ENCODE results near the gene MAGEA9. TPM values are rescaled to one million over a fixed set of nuclear protein-coding genes. Genes with fewer than 3 reads are reported as not detected.

Gene MAGEA9
- total and polyA plus RNA-seq, 12 donors: not detected

DNA sequence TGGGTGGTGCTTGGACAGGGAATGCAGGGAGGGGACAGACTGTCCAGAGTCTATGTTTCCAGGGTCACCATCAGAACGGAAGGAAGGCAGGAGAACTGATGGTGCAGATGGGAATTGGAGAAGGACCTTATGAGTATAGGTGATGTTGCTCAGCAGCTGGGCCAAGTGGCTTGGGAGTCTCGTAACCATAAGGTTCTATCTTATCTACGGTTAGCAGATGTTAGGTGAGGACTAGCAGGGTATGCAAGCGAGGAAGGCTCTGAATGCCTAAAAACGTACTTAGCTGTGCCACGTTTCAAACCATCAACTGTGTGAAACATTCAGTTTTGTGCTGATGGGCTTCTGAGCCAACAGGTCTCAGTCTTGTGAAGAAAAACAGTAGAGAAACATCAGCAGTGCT lies 22.4 kb downstream of the MAGEA9 start:
- no peak for TF ChIP-seq CTCF (IDR thresholded peaks at IDR 0.05)
- WGBS, 2 donors: 74 to 78% methylated on average over 6 of the region's 6 CpGs
- no peak for ATAC-seq

DNA sequence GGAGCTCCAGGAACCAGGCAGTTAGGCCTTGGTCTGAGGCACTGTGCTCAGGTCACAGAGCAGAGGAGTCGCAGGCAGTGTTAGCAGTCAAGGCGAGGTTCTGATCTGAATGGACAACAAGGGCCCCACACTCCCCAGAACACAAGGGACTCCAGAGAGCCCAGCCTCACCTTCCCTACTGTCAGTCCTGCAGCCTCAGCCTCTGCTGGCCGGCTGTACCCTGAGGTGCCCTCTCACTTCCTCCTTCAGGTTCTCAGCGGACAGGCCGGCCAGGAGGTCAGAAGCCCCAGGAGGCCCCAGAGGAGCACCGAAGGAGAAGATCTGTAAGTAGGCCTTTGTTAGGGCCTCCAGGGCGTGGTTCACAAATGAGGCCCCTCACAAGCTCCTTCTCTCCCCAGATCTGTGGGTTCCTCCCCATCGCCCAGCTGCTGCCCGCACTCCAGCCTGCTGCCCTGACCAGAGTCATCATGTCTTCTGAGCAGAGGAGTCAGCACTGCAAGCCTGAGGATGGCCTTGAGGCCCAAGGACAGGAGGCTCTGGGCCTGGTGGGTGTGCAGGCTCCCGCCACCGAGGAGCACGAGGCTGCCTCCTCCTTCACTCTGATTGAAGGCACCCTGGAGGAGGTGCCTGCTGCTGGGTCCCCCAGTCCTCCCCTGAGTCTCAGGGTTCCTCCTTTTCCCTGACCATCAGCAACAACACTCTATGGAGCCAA lies 26.2 kb downstream of the MAGEA9 start:
- 86 to 88% methylated on average over 12 of the region's 12 CpGs for WGBS, 2 donors
- ATAC-seq (no peak), DNase-seq (no peak)
- Histone ChIP-seq H3K4me1 (no peaks in the 10 kb centered on the region), H3K4me3 (no peak overlapping the region), H3K36me3 (no peaks in the 10 kb centered on the region), H3K27ac (no peak overlapping the region), H3K9me3 (no peaks in the 10 kb centered on the region), H3K27me3 (peaks cover 0 to 8% (median 0%) of the 10 kb centered on the region in 7 donors)
- TF ChIP-seq CTCF (IDR thresholded peaks at IDR 0.05): no peak
- intact Hi-C loops (cut with DNase I): no loop called here

More for the DNA sequence above, 22.4 kb downstream of the MAGEA9 start:
- Histone ChIP-seq H3K4me3 (no peak overlapping the region), H3K27me3 (peaks cover 0 to 6% (median 0%) of the 10 kb centered on the region in 7 donors), H3K4me1 (no peaks in the 10 kb centered on the region), H3K36me3 (no peaks in the 10 kb centered on the region), H3K27ac (no peak overlapping the region), H3K9me3 (no peaks in the 10 kb centered on the region)
- no peak for DNase-seq
- intact Hi-C loops (cut with DNase I): no loop called here

DNA sequence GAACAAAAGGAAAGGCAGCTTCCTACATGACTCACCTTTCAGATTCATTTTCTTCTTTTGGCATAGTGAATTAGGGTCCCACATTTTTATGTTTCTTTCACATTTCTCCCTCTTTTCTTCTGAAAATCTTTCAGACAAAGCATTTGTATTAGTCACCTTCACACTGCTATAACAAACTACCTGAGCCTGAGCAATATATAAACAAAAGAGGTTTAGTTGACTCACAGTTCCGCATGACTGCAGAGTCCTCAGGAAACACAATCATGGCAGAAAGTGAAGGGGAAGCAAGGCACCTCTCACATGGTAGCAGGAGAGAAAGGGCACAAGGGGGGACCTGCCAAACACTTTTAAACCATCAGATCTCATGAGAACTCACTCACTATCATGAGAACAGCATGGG lies 36.9 kb downstream of the MAGEA9 start:
- Histone ChIP-seq H3K9me3 (no peaks in the 10 kb centered on the region), H3K27ac (no peak overlapping the region), H3K4me1 (no peaks in the 10 kb centered on the region), H3K27me3 (peaks cover 0 to 19% (median 0%) of the 10 kb centered on the region in 7 donors), H3K36me3 (no peaks in the 10 kb centered on the region), H3K4me3 (no peak overlapping the region)
- 74 to 83% methylated on average over 1 of the region's 1 CpG for WGBS, 2 donors
- no peak for ATAC-seq
- DNase-seq: no peak
- TF ChIP-seq CTCF (IDR thresholded peaks at IDR 0.05): no peak
- intact Hi-C loops (cut with DNase I): no loop called here

GRCh38 chrX:149819371-149819770 lies 37.6 kb downstream of the MAGEA9 start:
- H3K27ac ChIP-seq: no peak overlapping the region
- ATAC-seq (no peak), DNase-seq (no peak)
- peaks cover 0 to 17% (median 0%) of the 10 kb centered on the region in 7 donors for H3K27me3 ChIP-seq
- intact Hi-C loops (cut with DNase I): no loop called here
- 80 to 88% methylated on average over 2 of the region's 2 CpGs for WGBS, 2 donors
- H3K36me3 ChIP-seq: no peaks in the 10 kb centered on the region
- H3K4me1 ChIP-seq: no peaks in the 10 kb centered on the region
- no peaks in the 10 kb centered on the region for H3K9me3 ChIP-seq
- no peak overlapping the region for H3K4me3 ChIP-seq
- TF ChIP-seq CTCF (IDR thresholded peaks at IDR 0.05): no peak

Measured in heart right ventricle (tissue), 16 donors.